Vagina (tissue), 2 donors: ENCODE results near the gene SLC25A26.

Experiments used
- CTCF ChIP-seq, 3 experiments: fragments of 450-650 bp in 2 of 3; fragments of 200-600 bp in 1 of 3; sonication (generic) in 1 of 3; IDR thresholded peaks; one replicate each; pipeline ENCODE4 v1.5.1; 2017 to 2019; ENCODE audit warnings: antibody characterized with exemption in 3 of 3, mild to moderate bottlenecking in 2 of 3, moderate library complexity in 2 of 3
- POLR2A ChIP-seq, 2 donors: fragments of 450-650 bp; IDR thresholded peaks; one replicate each; pipeline ENCODE4 v1.6.1; 2017; ENCODE audit warnings: antibody characterized with exemption in 2 of 2, mild to moderate bottlenecking in 2 of 2, moderate library complexity in 2 of 2
- POLR2AphosphoS5 ChIP-seq, 2 donors: sonication (generic); formaldehyde crosslinking; IDR thresholded peaks; one replicate each; pipeline ENCODE4 v1.9.0; 2017; ENCODE audit warnings: antibody characterized with exemption in 2 of 2, mild to moderate bottlenecking in 2 of 2, low read depth in 1 of 2; ENCODE audit not compliant: insufficient read depth in 1 of 2

DNA sequence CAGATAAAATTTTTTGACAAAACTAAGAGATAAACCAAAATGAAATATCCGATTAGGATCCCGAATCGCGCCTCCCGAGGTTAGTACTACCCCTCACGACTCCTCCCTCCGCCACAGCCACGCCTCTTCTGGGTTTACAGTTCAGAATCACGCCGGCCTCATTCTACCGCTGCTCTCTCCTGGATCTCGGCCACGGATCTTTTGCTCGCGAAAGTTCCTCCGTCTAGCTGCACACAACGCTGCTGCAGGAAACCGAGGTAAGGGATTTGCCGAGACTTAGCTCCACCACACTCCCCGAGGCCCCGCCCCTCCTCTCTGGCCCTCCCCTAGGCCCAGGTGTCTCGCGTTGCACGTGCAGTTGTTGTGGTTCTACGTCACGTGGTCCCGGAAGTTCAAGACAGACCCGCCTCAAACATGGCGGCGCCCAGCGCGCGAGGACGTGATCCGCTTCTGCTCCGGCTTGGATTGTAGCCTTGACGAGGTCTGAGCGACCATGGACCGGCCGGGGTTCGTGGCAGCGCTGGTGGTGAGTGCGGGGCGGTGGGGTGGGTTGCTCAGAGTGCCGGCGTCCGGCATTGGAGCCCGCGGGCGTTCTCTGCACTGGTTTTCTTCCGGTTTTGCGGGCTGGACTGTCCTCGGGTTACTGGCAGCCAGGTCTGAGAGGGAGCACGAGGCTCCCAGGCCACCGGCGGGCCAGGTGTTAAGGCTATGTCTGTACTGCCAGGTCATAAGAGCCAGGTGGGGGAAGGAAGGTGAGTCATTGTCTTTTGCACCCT, at the start of gene SLC25A26:
- TF ChIP-seq CTCF (IDR thresholded peaks at IDR 0.05), result no peak
- peak; percentile 82 to 86 for TF ChIP-seq POLR2AphosphoS5 (IDR thresholded peaks at IDR 0.05; ENCODE audit: insufficient read depth in 1 of 2, low read depth in 1 of 2)
- peak in 1 of 2 donors; percentile 23 for TF ChIP-seq POLR2A (IDR thresholded peaks at IDR 0.05)
